ENCODE data around the gene PITX1. TPM values are rescaled to one million over a fixed set of nuclear protein-coding genes. Genes with fewer than 3 reads are reported as not detected.

The PITX1 gene
- total and polyA plus RNA-seq, 7 donors = 13.6 to 103 (median 42.7) TPM

- TF ChIP-seq, protein P1, sequence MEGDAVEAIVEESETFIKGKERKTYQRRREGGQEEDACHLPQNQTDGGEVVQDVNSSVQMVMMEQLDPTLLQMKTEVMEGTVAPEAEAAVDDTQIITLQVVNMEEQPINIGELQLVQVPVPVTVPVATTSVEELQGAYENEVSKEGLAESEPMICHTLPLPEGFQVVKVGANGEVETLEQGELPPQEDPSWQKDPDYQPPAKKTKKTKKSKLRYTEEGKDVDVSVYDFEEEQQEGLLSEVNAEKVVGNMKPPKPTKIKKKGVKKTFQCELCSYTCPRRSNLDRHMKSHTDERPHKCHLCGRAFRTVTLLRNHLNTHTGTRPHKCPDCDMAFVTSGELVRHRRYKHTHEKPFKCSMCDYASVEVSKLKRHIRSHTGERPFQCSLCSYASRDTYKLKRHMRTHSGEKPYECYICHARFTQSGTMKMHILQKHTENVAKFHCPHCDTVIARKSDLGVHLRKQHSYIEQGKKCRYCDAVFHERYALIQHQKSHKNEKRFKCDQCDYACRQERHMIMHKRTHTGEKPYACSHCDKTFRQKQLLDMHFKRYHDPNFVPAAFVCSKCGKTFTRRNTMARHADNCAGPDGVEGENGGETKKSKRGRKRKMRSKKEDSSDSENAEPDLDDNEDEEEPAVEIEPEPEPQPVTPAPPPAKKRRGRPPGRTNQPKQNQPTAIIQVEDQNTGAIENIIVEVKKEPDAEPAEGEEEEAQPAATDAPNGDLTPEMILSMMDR (IDR thresholded peaks at IDR 0.05) = no peak
- no peak overlapping the region for H3K4me3 ChIP-seq
- no peaks in the 10 kb centered on the region for H3K9me3 ChIP-seq
- DNase-seq (peak in 1 of 2 donors; percentile 42), ATAC-seq (no peak)
- H3K36me3 ChIP-seq (ENCODE audit: insufficient read depth in 1 of 2, low read depth in 1 of 2) = no peaks in the 10 kb centered on the region
- 53 to 77% (median 64%) methylated on average over 3 of the region's 3 CpGs for WGBS, 3 donors
- no peak overlapping the region for H3K27ac ChIP-seq
- H3K4me1 ChIP-seq = peaks cover 35% of the 10 kb centered on the region
- intact Hi-C loops (cut with DNase I) = no loop called here
- H3K27me3 ChIP-seq (ENCODE audit: insufficient read depth in 3 of 3, low read length in 2 of 3) = no peaks in the 10 kb centered on the region
These were observed 26.0 kb upstream of the PITX1 start for GRCh38 chr5:135060021-135060420.

DNA sequence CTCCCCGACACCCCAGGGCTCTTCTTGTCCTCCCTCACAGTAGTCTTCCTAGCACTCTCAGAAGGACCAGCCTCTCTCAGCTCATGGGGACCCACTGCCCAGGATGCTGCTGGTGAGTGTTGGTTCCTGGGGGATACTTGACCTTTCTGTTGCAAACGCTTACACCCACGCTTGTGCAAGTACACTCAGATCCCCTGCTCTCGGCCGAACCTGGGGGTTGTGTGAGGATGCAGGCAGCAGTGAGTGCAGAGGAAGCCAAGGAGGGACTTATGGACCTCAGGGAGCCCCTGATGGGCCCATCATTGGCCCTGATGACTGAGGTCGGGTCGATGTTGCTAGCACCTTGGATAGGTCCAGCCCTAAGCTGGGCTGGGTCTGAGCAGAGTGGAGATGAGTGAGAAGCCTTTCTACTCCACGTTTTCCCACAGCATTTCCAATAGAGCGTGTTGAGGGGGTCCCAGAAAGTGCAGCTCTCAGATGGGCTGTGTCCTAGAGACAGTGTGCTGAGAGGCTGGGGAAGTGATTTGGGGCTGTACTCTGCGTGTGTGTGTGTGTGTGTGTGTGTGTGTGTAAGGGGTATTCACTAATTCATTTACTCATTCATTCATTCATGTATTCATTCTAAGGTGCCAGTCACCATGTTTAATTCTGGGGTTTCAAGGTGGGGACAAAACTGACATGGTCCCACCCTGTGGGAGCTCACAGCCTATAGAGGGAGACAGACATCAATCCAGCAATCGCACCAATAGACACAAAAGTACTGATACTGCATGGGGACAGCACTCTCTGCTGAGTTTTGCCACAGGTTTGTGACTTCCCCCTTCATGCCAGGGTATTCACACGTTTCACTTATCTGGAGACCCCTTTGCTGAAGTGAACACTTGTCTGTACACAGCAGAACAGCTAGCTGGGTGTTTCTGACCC is 25.2 kb upstream of the PITX1 start:
- no peak overlapping the region for H3K4me3 ChIP-seq
- no peaks in the 10 kb centered on the region for H3K27me3 ChIP-seq (ENCODE audit: insufficient read depth in 3 of 3, low read length in 2 of 3)
- intact Hi-C loops (cut with DNase I) = no loop called here

GRCh38 chr5:135058331-135058732 is 24.3 kb upstream of the PITX1 start:
- Histone ChIP-seq H3K27ac (no peak overlapping the region), H3K4me1 (peaks cover 35% of the 10 kb centered on the region), H3K9me3 (no peaks in the 10 kb centered on the region), H3K27me3 (ENCODE audit: insufficient read depth in 3 of 3, low read length in 2 of 3) (no peaks in the 10 kb centered on the region), H3K36me3 (ENCODE audit: insufficient read depth in 1 of 2, low read depth in 1 of 2) (no peaks in the 10 kb centered on the region), H3K4me3 (no peak overlapping the region)
- DNase-seq (peak in 1 of 2 donors; percentile 30), ATAC-seq (no peak)
- intact Hi-C loops (cut with DNase I) = no loop called here
- WGBS, 3 donors = 83 to 90% (median 84%) methylated on average over 8 of the region's 8 CpGs
- TF ChIP-seq, protein P1 (IDR thresholded peaks at IDR 0.05) = no peak

More for the DNA sequence above, 25.2 kb upstream of the PITX1 start:
- no peaks in the 10 kb centered on the region for H3K36me3 ChIP-seq (ENCODE audit: insufficient read depth in 1 of 2, low read depth in 1 of 2)
- TF ChIP-seq, protein P1 (IDR thresholded peaks at IDR 0.05) = no peak
- peak in 1 of 2 donors; percentile 34 for DNase-seq
- H3K4me1 ChIP-seq = peaks cover 41% of the 10 kb centered on the region
- WGBS, 3 donors = 80 to 85% (median 81%) methylated on average over 12 of the region's 12 CpGs
- H3K27ac ChIP-seq = no peak overlapping the region
- ATAC-seq = no peak
- no peaks in the 10 kb centered on the region for H3K9me3 ChIP-seq

DNA sequence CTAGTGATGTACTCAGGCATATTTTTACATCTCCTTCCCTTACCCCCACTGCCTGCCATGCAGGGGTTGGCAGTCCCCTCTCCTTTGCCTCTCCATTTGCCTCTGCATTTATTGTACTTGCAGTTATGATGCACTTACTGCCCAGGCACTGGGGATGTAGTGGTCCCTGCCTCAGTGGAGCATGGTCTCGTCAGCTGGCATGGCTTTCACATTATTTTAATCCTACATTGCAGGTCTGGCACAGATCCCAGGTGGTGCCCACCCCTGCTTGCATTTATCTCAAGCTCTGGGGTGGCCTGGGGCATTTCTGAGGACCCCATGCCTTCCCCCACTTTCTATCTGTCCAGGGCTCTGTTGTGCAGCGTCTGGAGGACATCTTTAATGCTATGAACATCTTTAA is 23.2 kb upstream of the PITX1 start:
- TF ChIP-seq, protein P1 (IDR thresholded peaks at IDR 0.05) = no peak
- ATAC-seq (no peak), DNase-seq (no peak)
- Histone ChIP-seq H3K27ac (peak overlapping the region; percentile 86), H3K9me3 (no peaks in the 10 kb centered on the region), H3K4me1 (peaks cover 31% of the 10 kb centered on the region), H3K36me3 (ENCODE audit: insufficient read depth in 1 of 2, low read depth in 1 of 2) (no peaks in the 10 kb centered on the region), H3K27me3 (ENCODE audit: insufficient read depth in 3 of 3, low read length in 2 of 3) (no peaks in the 10 kb centered on the region), H3K4me3 (no peak overlapping the region)
- intact Hi-C loops (cut with DNase I) = no loop called here
- 77 to 86% (median 81%) methylated on average over 2 of the region's 2 CpGs for WGBS, 3 donors

Measured in psoas muscle (tissue), 8 donors.